Aorta (tissue), 5 donors: ENCODE data around the gene CFAP20DC. TPM values are rescaled to one million over a fixed set of nuclear protein-coding genes. Genes with fewer than 3 reads are reported as not detected.

Experiments used
- ATAC-seq: fragments of 200-7000 bp; cut with Tn5 transposase; one replicate; pipeline ENCODE4 v1.9.1; 2022; ENCODE audit warnings: moderate library complexity; ENCODE audit not compliant: low FRiP score
- DNase-seq, 2 donors: peaks; one replicate each; pipeline ENCODE4 v3.0.0-alpha.2; 2020
- H3K27ac ChIP-seq, 2 donors: one replicate each; pipeline ENCODE4 v1.5.1; 2013; ENCODE audit warnings: low read length in 2 of 2, mild to moderate bottlenecking in 2 of 2, moderate library complexity in 2 of 2, control low read depth in 1 of 2, inconsistent platforms in 1 of 2, low read depth in 1 of 2
- H3K27me3 ChIP-seq, 2 donors: one replicate each; pipeline ENCODE4 v1.6.1; 2013; ENCODE audit warnings: control low read depth in 1 of 2, low read length in 1 of 2, mild to moderate bottlenecking in 1 of 2, moderate library complexity in 1 of 2; ENCODE audit not compliant: insufficient read depth in 2 of 2, control insufficient read depth in 1 of 2
- H3K36me3 ChIP-seq, 2 donors: one replicate each; pipeline ENCODE4 v1.6.1; 2013; ENCODE audit warnings: control low read depth in 1 of 2, low read length in 1 of 2, mild to moderate bottlenecking in 1 of 2; ENCODE audit not compliant: insufficient read depth in 2 of 2, control insufficient read depth in 1 of 2
- H3K4me1 ChIP-seq, 2 donors: one replicate each; pipeline ENCODE4 v1.6.1; 2013; ENCODE audit warnings: low read length in 2 of 2, control low read depth in 1 of 2, mild to moderate bottlenecking in 1 of 2, moderate library complexity in 1 of 2; ENCODE audit not compliant: insufficient read depth in 2 of 2, control insufficient read depth in 1 of 2
- H3K4me3 ChIP-seq, 2 donors: one replicate each; pipeline ENCODE4 v1.5.1; 2013; ENCODE audit warnings: low read length in 2 of 2, control low read depth in 1 of 2, mild to moderate bottlenecking in 1 of 2
- H3K9me3 ChIP-seq: one replicate; pipeline ENCODE4 v1.6.1; 2013; ENCODE audit warnings: mild to moderate bottlenecking, low read length; ENCODE audit not compliant: control insufficient read depth
- WGBS, 2 donors: extraction: QIAGEN DNeasy Blood & Tissue Kit; methylation state at CpG; one replicate each; pipeline ENCODE4 v1.1.7; 2013; 5-methylcytosine and 5-hydroxymethylcytosine counted together
- intact Hi-C, 2 donors: fragments of 100-400 bp; cut with DNase I; formaldehyde crosslinking; loops; one replicate each; pipeline versions ENCODE4 v1.14.2 to v1.15.0; 2022
- polyA plus RNA-seq, 2 donors: library from polyadenylated mRNA; stranded (reverse); fragments of 200-250 nt; gene quantifications; one replicate each; pipeline ENCODE4 v1.2.3, GENCODE V29; 2013
- total RNA-seq, 2 donors: library from RNA; stranded (reverse); fragmentation: NEBNext Ultra II Directional; extraction: Animal tissue kit (Norgen Biotek cat#: 25700); gene quantifications; one replicate each; pipeline ENCODE4 v1.2.1, GENCODE V29; 2021
- donor health status: healthy with polysubstance abuse.
- donor health status: Bipolar disorder and iron deficiency.
- donor health status: DM: no; HTN: no; CAD: no.
- donor health status: DM: no; HTN: no; CAD: no.
- donor health status: DM: yes; HTN: yes; CAD: no.

CFAP20DC gene
- total and polyA plus RNA-seq, 4 donors: 0.39 to 0.90 TPM; not detected in 2

GRCh38 chr3:58755150-58755549 lies 294.7 kb downstream of the CFAP20DC start:
- DNase-seq (no peak), ATAC-seq (no peak)
- Histone ChIP-seq H3K4me3 (no peak overlapping the region), H3K27ac (no peak overlapping the region), H3K36me3 (no peaks in the 10 kb centered on the region), H3K4me1 (no peaks in the 10 kb centered on the region), H3K27me3 (no peaks in the 10 kb centered on the region), H3K9me3 (no peaks in the 10 kb centered on the region)
- intact Hi-C loops: no loop called here
- WGBS, 2 donors: 79 to 91% methylated on average over 2 of the region's 2 CpGs

- no peaks in the 10 kb centered on the region for H3K9me3 ChIP-seq
- H3K4me1 ChIP-seq: no peaks in the 10 kb centered on the region
- no peak overlapping the region for H3K27ac ChIP-seq
- no peak for ATAC-seq
- 59 to 72% methylated on average over 4 of the region's 4 CpGs for WGBS, 2 donors
- intact Hi-C loops: no loop called here
- no peak for DNase-seq
- H3K4me3 ChIP-seq: no peak overlapping the region
- no peaks in the 10 kb centered on the region for H3K27me3 ChIP-seq
- H3K36me3 ChIP-seq: no peaks in the 10 kb centered on the region
Measured at GRCh38 chr3:58754074-58754473, 295.8 kb downstream of the CFAP20DC start.

GRCh38 chr3:58751882-58752567 lies 297.8 kb downstream of the CFAP20DC start:
- no peak for ATAC-seq
- 70 to 71% methylated on average over 3 of the region's 3 CpGs for WGBS, 2 donors

DNA sequence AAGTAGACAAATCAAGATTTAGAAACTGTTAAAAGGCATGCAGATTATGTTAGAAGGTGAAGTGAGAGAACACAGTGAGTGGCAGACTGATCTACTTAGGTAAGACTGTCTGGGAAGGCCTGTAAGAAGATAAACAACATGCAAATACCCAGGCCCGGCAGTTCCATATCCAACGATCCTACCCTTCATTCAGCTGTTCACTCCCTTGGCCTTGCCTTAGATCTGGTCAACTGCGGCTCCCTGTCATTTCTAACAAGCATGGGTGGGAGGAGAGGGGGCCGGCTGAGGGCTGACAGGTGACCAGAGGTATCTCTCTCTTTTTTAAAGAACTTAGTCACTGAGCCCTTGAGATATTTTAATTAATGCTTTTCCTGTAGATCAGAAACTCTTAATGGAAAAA lies 298.6 kb downstream of the CFAP20DC start:
- Histone ChIP-seq H3K9me3 (peaks cover 1% of the 10 kb centered on the region), H3K36me3 (no peaks in the 10 kb centered on the region), H3K27ac (no peak overlapping the region), H3K27me3 (no peaks in the 10 kb centered on the region), H3K4me3 (no peak overlapping the region), H3K4me1 (no peaks in the 10 kb centered on the region)
- DNase-seq (no peak), ATAC-seq (no peak)
- WGBS, 2 donors: 69% methylated on average over 4 of the region's 4 CpGs
- intact Hi-C loops: no loop called here

More at GRCh38 chr3:58751882-58752567, 297.8 kb downstream of the CFAP20DC start:
- no peaks in the 10 kb centered on the region for H3K36me3 ChIP-seq
- no peak overlapping the region for H3K4me3 ChIP-seq
- intact Hi-C loops: no loop called here
- H3K27me3 ChIP-seq: no peaks in the 10 kb centered on the region
- H3K9me3 ChIP-seq: peaks cover 1% of the 10 kb centered on the region
- no peaks in the 10 kb centered on the region for H3K4me1 ChIP-seq
- H3K27ac ChIP-seq: no peak overlapping the region
- no peak for DNase-seq

DNA sequence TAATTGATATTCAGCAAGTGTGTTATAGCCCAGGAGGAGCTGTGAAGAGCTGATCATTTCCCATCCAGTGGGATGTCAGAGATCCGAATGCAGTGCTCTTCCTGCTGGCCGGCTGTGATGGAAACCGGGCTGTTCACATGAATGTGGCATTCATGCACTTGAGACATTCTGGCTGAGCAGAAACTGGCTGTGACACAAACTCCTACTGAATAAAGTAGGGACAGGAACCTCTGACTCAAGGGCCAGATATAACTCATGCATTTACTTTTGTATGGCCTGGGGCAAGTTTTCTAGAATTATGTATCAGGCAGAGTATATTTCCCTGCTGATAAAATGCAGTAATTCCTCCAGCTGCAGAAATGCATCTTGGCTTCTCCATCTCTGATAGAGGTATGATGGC lies 299.9 kb downstream of the CFAP20DC start:
- no peaks in the 10 kb centered on the region for H3K27me3 ChIP-seq
- WGBS, 2 donors: 68 to 73% methylated on average over 3 of the region's 3 CpGs
- intact Hi-C loops: no loop called here
- ATAC-seq (no peak), DNase-seq (no peak)
- H3K36me3 ChIP-seq: no peaks in the 10 kb centered on the region
- H3K27ac ChIP-seq: no peak overlapping the region
- H3K4me1 ChIP-seq: no peaks in the 10 kb centered on the region
- H3K4me3 ChIP-seq: no peak overlapping the region
- H3K9me3 ChIP-seq: peaks cover 1% of the 10 kb centered on the region

DNA sequence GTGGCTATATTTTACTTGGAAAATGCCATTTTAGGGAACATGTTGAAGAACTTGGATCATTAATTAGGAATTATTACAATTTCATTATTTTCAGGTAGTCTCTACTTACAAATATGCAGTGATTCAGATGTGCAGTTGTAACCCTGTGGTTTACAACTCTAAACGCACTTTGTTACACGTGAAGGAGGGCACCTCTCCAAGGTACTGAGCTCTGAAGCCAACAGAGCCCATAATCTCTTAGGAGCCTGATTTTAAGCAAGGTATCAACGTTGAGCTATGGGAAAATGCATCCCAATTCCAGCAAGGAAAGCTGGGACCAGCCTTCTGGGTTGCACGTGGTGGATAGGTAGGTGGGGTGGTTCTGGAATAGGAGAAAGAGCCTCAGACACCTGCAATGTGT lies 301.8 kb downstream of the CFAP20DC start:
- intact Hi-C loops: no loop called here
- DNase-seq (no peak), ATAC-seq (no peak)
- no peaks in the 10 kb centered on the region for H3K36me3 ChIP-seq
- H3K27me3 ChIP-seq: no peaks in the 10 kb centered on the region
- H3K4me3 ChIP-seq: no peak overlapping the region
- H3K4me1 ChIP-seq: no peaks in the 10 kb centered on the region
- H3K27ac ChIP-seq: no peak overlapping the region
- H3K9me3 ChIP-seq: peaks cover 1% of the 10 kb centered on the region
- 15 to 17% methylated on average over 4 of the region's 4 CpGs for WGBS, 2 donors

DNA sequence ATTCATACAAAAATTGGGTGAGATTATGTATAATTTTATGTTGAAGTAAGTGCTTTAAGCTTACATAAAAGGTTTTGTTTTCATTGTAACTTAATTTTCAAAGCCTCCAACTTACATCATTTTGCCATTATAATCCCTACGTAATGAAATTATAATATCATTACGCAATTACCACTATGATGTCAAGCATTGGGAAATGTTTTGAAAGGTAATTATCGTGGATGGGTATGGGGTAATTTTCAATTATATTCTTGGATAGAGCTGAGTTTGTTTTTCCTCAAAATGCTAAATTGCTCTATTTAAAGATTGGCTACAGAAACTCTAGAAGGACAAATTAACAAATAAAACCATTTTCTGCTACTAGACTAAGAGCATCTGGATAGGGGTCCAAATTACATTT lies 303.1 kb downstream of the CFAP20DC start:
- peaks cover 2% of the 10 kb centered on the region for H3K9me3 ChIP-seq
- intact Hi-C loops: no loop called here
- 91 to 94% methylated on average over 3 of the region's 3 CpGs for WGBS, 2 donors

GRCh38 chr3:58743296-58743695 lies 306.5 kb downstream of the CFAP20DC start:
- WGBS, 2 donors: 72 to 75% methylated on average over 1 of the region's 1 CpG
- ATAC-seq: no peak
- intact Hi-C loops: no loop called here
- Histone ChIP-seq H3K36me3 (no peaks in the 10 kb centered on the region), H3K27ac (no peak overlapping the region), H3K4me3 (no peak overlapping the region), H3K4me1 (no peaks in the 10 kb centered on the region), H3K27me3 (no peaks in the 10 kb centered on the region), H3K9me3 (peaks cover 2% of the 10 kb centered on the region)
- no peak for DNase-seq

More for the DNA sequence above, 303.1 kb downstream of the CFAP20DC start:
- H3K27me3 ChIP-seq: no peaks in the 10 kb centered on the region
- no peak overlapping the region for H3K27ac ChIP-seq
- H3K4me3 ChIP-seq: no peak overlapping the region
- DNase-seq (no peak), ATAC-seq (no peak)
- H3K36me3 ChIP-seq: no peaks in the 10 kb centered on the region
- no peaks in the 10 kb centered on the region for H3K4me1 ChIP-seq

- Histone ChIP-seq H3K9me3 (peaks cover 1% of the 10 kb centered on the region), H3K27ac (no peak overlapping the region), H3K4me1 (no peaks in the 10 kb centered on the region), H3K36me3 (no peaks in the 10 kb centered on the region), H3K4me3 (no peak overlapping the region), H3K27me3 (no peaks in the 10 kb centered on the region)
- intact Hi-C loops: no loop called here
- DNase-seq: no peak
- WGBS, 2 donors: 40 to 58% methylated on average over 6 of the region's 6 CpGs
- no peak for ATAC-seq
Measured at GRCh38 chr3:58742239-58742638, 307.6 kb downstream of the CFAP20DC start.
